GM12878 (cell line): ENCODE results near the gene SRMS. TPM values are rescaled to one million over a fixed set of nuclear protein-coding genes. Genes with fewer than 3 reads are reported as not detected.

Experiments
- ATAC-seq: fragments of 200-7000 bp; cut with Tn5 transposase; 3 replicates; pipeline ENCODE4 v1.9.1; 2020; ENCODE audit warnings: mild to moderate bottlenecking, moderate library complexity
- BruUV-seq: library from RNA; stranded (reverse); fragments of 400-500 nt; replicated peaks from 2 replicates; lab custom pipeline; 2021; lab: Mats Ljungman, UMichigan
- CTCF ChIA-PET: fragments of 300-600 bp; sonication (Branson Sonifier 250); formaldehyde crosslinking; extraction: SDS; loops from one replicate; lab custom pipeline; 2021; ENCODE audit warnings: inconsistent platforms; lab: Yijun Ruan, JAX
- POLR2A ChIA-PET: fragments of 350-600 bp; formaldehyde crosslinking; extraction: SDS; loops from one replicate; lab custom pipeline; 2021; ENCODE audit warnings: inconsistent platforms; lab: Charles Lee
- RAD21 ChIA-PET: fragments of 300-600 bp; sonication (Branson Sonifier 250); formaldehyde crosslinking; loops from one replicate; lab custom pipeline; 2023; ENCODE audit warnings: antibody characterized with exemption; ENCODE audit not compliant: unreplicated experiment; lab: Charles Lee
- SMC1A ChIA-PET: fragments of 300-600 bp; sonication (Branson Sonifier 250); formaldehyde crosslinking; loops from one replicate; lab custom pipeline; 2023; ENCODE audit not compliant: unreplicated experiment, uncharacterized antibody; lab: Charles Lee
- DNase-seq: peaks from one replicate; pipeline ENCODE4 v3.0.0-alpha.2; 2011; ENCODE audit warnings: low read depth, low spot score
- FAIRE-seq: peaks from 3 replicates; lab custom pipeline; 2011; peaks lifted over from hg19 to GRCh38; lab: Jason Lieb, UNC
- H2AFZ ChIP-seq: 2 replicates; pipeline ENCODE4 v1.6.0; 2011; ENCODE audit warnings: low read depth, low read length, control low read depth; ENCODE audit not compliant: control insufficient read depth
- H3K27ac ChIP-seq: 2 replicates; pipeline ENCODE4 v1.5.1; 2011; ENCODE audit warnings: control low read depth; ENCODE audit not compliant: control insufficient read depth, insufficient read depth
- H3K27me3 ChIP-seq, 2 experiments: replicated peaks in 1 of 2; 2 replicates each; pipeline versions ENCODE4 v1.6.0 to v1.6.1; 2011; ENCODE audit warnings: low read length in 1 of 2; ENCODE audit not compliant: control insufficient read depth in 2 of 2, insufficient read depth in 2 of 2
- H3K36me3 ChIP-seq, 2 experiments: 2 replicates each; pipeline ENCODE4 v1.5.1; 2011; ENCODE audit warnings: low read length in 1 of 2; ENCODE audit not compliant: control insufficient read depth in 2 of 2, insufficient read depth in 2 of 2
- H3K4me1 ChIP-seq: 2 replicates; pipeline ENCODE4 v1.6.1; 2011; ENCODE audit warnings: mild to moderate bottlenecking, low read length, moderate library complexity, mixed read lengths; ENCODE audit not compliant: control insufficient read depth, insufficient read depth
- H3K4me2 ChIP-seq: 2 replicates; pipeline ENCODE4 v1.6.0; 2011; ENCODE audit warnings: control low read depth; ENCODE audit not compliant: control insufficient read depth, insufficient read depth
- H3K4me3 ChIP-seq: fragments of 200-600 bp; sonication (generic); 2 replicates; pipeline ENCODE4 v1.5.1; 2016
- H3K79me2 ChIP-seq: 2 replicates; pipeline ENCODE4 v1.6.0; 2011; ENCODE audit warnings: low read length; ENCODE audit not compliant: control insufficient read depth, insufficient read depth
- H3K9ac ChIP-seq: 2 replicates; pipeline ENCODE4 v1.8.0; 2011; ENCODE audit warnings: low read length, control low read depth, mixed read lengths; ENCODE audit not compliant: control insufficient read depth, insufficient read depth
- H3K9me3 ChIP-seq: replicated peaks from 3 replicates; pipeline ENCODE4 v1.5.1; 2011; ENCODE audit warnings: mild to moderate bottlenecking, low read length; ENCODE audit not compliant: control insufficient read depth, insufficient read depth
- H4K20me1 ChIP-seq: 2 replicates; pipeline ENCODE4 v1.6.0; 2011; ENCODE audit not compliant: control insufficient read depth, insufficient read depth
- ASH2L ChIP-seq: fragments of 300-600, 200-600 bp; sonication (generic); IDR thresholded peaks from 2 replicates; pipeline ENCODE4 v1.6.1; 2017; ENCODE audit warnings: low read depth, mild to moderate bottlenecking, borderline replicate concordance
- BHLHE40 ChIP-seq, 2 experiments: fragments of 450-650 bp in 1 of 2; IDR thresholded peaks; 2 replicates each; pipeline ENCODE4 v1.6.1; 2011 to 2017; ENCODE audit warnings: low read depth in 2 of 2, borderline replicate concordance in 1 of 2, improper control_type of control experiment in 1 of 2, low read length in 1 of 2, mild to moderate bottlenecking in 1 of 2
- EED ChIP-seq: sonication (generic); IDR thresholded peaks from 2 replicates; pipeline ENCODE4 v1.6.1; 2016; ENCODE audit warnings: antibody characterized with exemption, low read depth
- EGR1 ChIP-seq, 2 experiments: IDR thresholded peaks; 1 replicate in 1 of 2; 2 replicates in 1 of 2; pipeline ENCODE4 v1.6.1; 2011 to 2012; ENCODE audit warnings: low read depth in 2 of 2, low read length in 2 of 2, borderline replicate concordance in 1 of 2, mild to moderate bottlenecking in 1 of 2, moderate library complexity in 1 of 2
- ELK1 ChIP-seq: IDR thresholded peaks from 2 replicates; pipeline ENCODE4 v1.6.1; 2012; ENCODE audit warnings: low read depth, low read length, improper control_type of control experiment
- MEF2B ChIP-seq: fragments of 450-650 bp; IDR thresholded peaks from 2 replicates; pipeline ENCODE4 v1.6.1; 2018; ENCODE audit warnings: mild to moderate bottlenecking, moderate library complexity; ENCODE audit not compliant: partially characterized antibody, poor library complexity, severe bottlenecking
- NFIC ChIP-seq: IDR thresholded peaks from 2 replicates; pipeline ENCODE4 v1.6.1; 2012; ENCODE audit warnings: low read depth, mild to moderate bottlenecking, inconsistent platforms, low read length, moderate library complexity
- NKRF ChIP-seq: fragments of 450-650 bp; conservative IDR thresholded peaks from 2 replicates; pipeline ENCODE4 v1.6.1; 2017; ENCODE audit warnings: mild to moderate bottlenecking, moderate library complexity
- PKNOX1 ChIP-seq: fragments of 450-650 bp; IDR thresholded peaks from 2 replicates; pipeline ENCODE4 v1.6.1; 2016; ENCODE audit warnings: mild to moderate bottlenecking
- USF1 ChIP-seq: IDR thresholded peaks from 2 replicates; pipeline ENCODE4 v1.6.1; 2011; ENCODE audit warnings: borderline replicate concordance, low read depth, mild to moderate bottlenecking, moderate library complexity, mixed read lengths, low read length; ENCODE audit not compliant: insufficient read depth; ENCODE audit errors: extremely low read length
- ZBTB4 ChIP-seq: fragments of 450-650 bp; formaldehyde crosslinking; IDR thresholded peaks from 2 replicates; pipeline ENCODE4 v1.4.0; 2022; ENCODE audit warnings: mild to moderate bottlenecking, moderate library complexity
- ZNF217 ChIP-seq: fragments of 450-650 bp; IDR thresholded peaks from 2 replicates; pipeline ENCODE4 v1.6.1; 2017; ENCODE audit warnings: antibody characterized with exemption, mild to moderate bottlenecking
- ZSCAN29 ChIP-seq: fragments of 450-650 bp; IDR thresholded peaks from 2 replicates; pipeline ENCODE4 v1.6.1; 2017; ENCODE audit warnings: mild to moderate bottlenecking, moderate library complexity
- WGBS: methylation state at CpG from one replicate; pipeline ENCODE4 v1.1.6; 2016; ENCODE audit warnings: low lambda C conversion rate; ENCODE audit not compliant: insufficient replicate concordance, insufficient coverage; ENCODE audit errors: missing lambda C conversion rate; 5-methylcytosine and 5-hydroxymethylcytosine counted together
- in situ Hi-C: fragments of 300-500 bp; cut with MboI; formaldehyde crosslinking; loops from 9 replicates; pipeline ENCODE4 v1.14.3; 2018; ENCODE audit warnings: mixed read lengths
- intact Hi-C: fragments of 100-400 bp; cut with micrococcal nuclease; formaldehyde crosslinking; loops from one replicate; pipeline ENCODE4 v1.14.2; 2022; ENCODE audit not compliant: unreplicated experiment
- polyA plus RNA-seq, 11 experiments: library from polyadenylated mRNA; depleted of rRNA in 4 of 11; unstranded in 6 of 11; stranded (reverse) in 5 of 11; fragments of >200 nt; fragmentation: Nextera tagmentation in 4 of 11; fragmentation: Illumina TruSeq in 1 of 11; extraction: Ambion mirVana in 4 of 11; extraction: Trizol in 1 of 11; gene quantifications; 1 replicate in 1 of 11; 2 replicates in 10 of 11; pipeline versions ENCODE4 v1.2.1 to v1.2.3, GENCODE V29; 2011 to 2016; ENCODE audit warnings: inconsistent platforms in 2 of 11, missing spikeins in 2 of 11, low read depth in 1 of 11
- total RNA-seq, 4 experiments: library from RNA; depleted of rRNA in 3 of 4; stranded (reverse); fragments of >200 nt in 3 of 4; fragmentation: Illumina TruSeq in 1 of 4; extraction: Trizol in 1 of 4; gene quantifications; 2 replicates each; pipeline versions ENCODE4 v1.2.1 to v1.2.3, GENCODE V29; 2013 to 2021

The SRMS gene
- total and polyA plus RNA-seq, 10 of the 15 experiments (the other 5 are each of a cell fraction or from before 2014, with no cell fraction given), result not detected

GRCh38 chr20:63542696-63543095, 4.9 kb downstream of the SRMS start:
- no peak overlapping the region for H3K4me3 ChIP-seq
- H3K4me1 ChIP-seq, result peaks cover 18% of the 10 kb centered on the region; the same call in 1 of the 2 replicates
- no peak overlapping the region; the same call in 1 of the 2 replicates for H3K27ac ChIP-seq
- H3K27me3 ChIP-seq, result no peaks in the 10 kb centered on the region
- DNase-seq (no peak), ATAC-seq (peak; percentile 52), FAIRE-seq (no peak)
- no peaks in the 10 kb centered on the region for H4K20me1 ChIP-seq
- CTCF ChIA-PET, result interaction anchor here (1.0 to 1.3 kb wide), 3 partner anchors 10 to 31 kb away, joined by 3 to 9 read pairs (median 4); partner anchors contain the start of gene HELZ2
- POLR2A ChIA-PET, result interaction anchor here (0.6 to 1.5 kb wide), 7 partner anchors 9 to 258 kb away, joined by 3 to 5 read pairs (median 3); partner anchors contain the start of gene PPDPF
- H3K36me3 ChIP-seq, result no peaks in the 10 kb centered on the region
- SMC1A ChIA-PET, result interaction anchor here (1.2 kb wide), 1 partner anchor 99 kb away, joined by 4 read pairs; no protein-coding TSS in a partner anchor
- RAD21 ChIA-PET, result interaction anchor here (0.6 to 1.7 kb wide), 6 partner anchors 10 to 322 kb away, joined by 3 to 9 read pairs (median 3); partner anchors contain the start of gene HELZ2
- BruUV-seq, result no TSS peak
- in situ Hi-C loops, result no loop called here
- intact Hi-C loops, result no loop called here
- no peak overlapping the region for H3K9ac ChIP-seq
- H3K4me2 ChIP-seq, result no peak overlapping the region; the same call in 1 of the 2 replicates
- 0% methylated on average over 10 of the region's 10 CpGs for WGBS
- no peaks in the 10 kb centered on the region for H3K79me2 ChIP-seq
- H2AFZ ChIP-seq, result no peak overlapping the region
- no peaks in the 10 kb centered on the region for H3K9me3 ChIP-seq
- TF ChIP-seq PKNOX1 (0 out of 2 replicates have a peak, but pooled peaks have one; percentile 20), ZBTB4 (CRISPR knock-in tag) (no peak), MEF2B (peak; percentile 55), ASH2L (0 out of 2 replicates have a peak, but pooled peaks have one; percentile 48), NKRF (no peak), EGR1 (IDR thresholded peaks at IDR 0.05; ENCODE audit: borderline replicate concordance in 1 of 2, low read depth in 2 of 2, low read length in 2 of 2) (peak in 1 of 2 experiments; percentile 53; a peak in 2 of 3 replicates), USF1 (no peak), NFIC (no peak), BHLHE40 (IDR thresholded peaks at IDR 0.05; ENCODE audit: borderline replicate concordance in 1 of 2, low read depth in 2 of 2, low read length in 1 of 2) (peak in 1 of 2 experiments; percentile 55; a peak in 1 of 4 replicates), ZSCAN29 (0 out of 2 replicates have a peak, but pooled peaks have one; percentile 55), EED (0 out of 2 replicates have a peak, but pooled peaks have one; percentile 11), ZNF217 (no peak), ELK1 (peak; percentile 61; the same call in 1 of the 2 replicates)
